Choroid plexus epithelial cell (primary cell): ENCODE results near the gene BCAS3.
"Not testable (repeated sequence)": the region's sequence is repeated elsewhere in the genome, so short reads cannot be mapped to it uniquely, and the experiment has no call there.

ENCODE experiments used
- DNase-seq: peaks from one replicate; pipeline ENCODE4 v3.0.0-alpha.2; 2010; ENCODE audit warnings: low read depth
- H3K4me3 ChIP-seq: 2 replicates; pipeline ENCODE4 v1.5.1; 2011; ENCODE audit warnings: low read depth, mild to moderate bottlenecking, control low read depth, low read length, moderate library complexity
- TF ChIP-seq, protein P1 (sequence below): conservative IDR thresholded peaks from 2 replicates; pipeline ENCODE4 v1.5.1; 2011; ENCODE audit warnings: low read depth, mild to moderate bottlenecking, control low read depth, inconsistent platforms, low read length, moderate library complexity

Gene BCAS3

DNA sequence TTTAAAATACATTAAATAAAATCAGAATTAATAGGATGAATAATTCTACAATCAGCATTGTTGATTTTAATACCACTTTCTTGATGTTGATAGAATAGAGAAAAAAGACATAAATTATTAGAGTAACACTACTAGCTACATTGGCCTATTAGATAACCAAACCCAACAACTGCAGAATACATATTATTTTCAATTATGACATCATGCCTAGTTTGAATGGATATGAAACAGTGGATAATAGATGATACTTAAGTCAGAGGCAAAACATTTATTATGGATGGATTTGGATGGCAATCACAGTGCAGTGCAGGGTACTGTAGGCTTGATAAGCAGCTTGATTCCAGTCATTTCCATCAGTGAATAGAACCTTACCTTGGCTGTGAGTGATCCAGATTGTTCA, 293.1 kb downstream of the BCAS3 start:
- TF ChIP-seq, protein P1, sequence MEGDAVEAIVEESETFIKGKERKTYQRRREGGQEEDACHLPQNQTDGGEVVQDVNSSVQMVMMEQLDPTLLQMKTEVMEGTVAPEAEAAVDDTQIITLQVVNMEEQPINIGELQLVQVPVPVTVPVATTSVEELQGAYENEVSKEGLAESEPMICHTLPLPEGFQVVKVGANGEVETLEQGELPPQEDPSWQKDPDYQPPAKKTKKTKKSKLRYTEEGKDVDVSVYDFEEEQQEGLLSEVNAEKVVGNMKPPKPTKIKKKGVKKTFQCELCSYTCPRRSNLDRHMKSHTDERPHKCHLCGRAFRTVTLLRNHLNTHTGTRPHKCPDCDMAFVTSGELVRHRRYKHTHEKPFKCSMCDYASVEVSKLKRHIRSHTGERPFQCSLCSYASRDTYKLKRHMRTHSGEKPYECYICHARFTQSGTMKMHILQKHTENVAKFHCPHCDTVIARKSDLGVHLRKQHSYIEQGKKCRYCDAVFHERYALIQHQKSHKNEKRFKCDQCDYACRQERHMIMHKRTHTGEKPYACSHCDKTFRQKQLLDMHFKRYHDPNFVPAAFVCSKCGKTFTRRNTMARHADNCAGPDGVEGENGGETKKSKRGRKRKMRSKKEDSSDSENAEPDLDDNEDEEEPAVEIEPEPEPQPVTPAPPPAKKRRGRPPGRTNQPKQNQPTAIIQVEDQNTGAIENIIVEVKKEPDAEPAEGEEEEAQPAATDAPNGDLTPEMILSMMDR = no peak

DNA sequence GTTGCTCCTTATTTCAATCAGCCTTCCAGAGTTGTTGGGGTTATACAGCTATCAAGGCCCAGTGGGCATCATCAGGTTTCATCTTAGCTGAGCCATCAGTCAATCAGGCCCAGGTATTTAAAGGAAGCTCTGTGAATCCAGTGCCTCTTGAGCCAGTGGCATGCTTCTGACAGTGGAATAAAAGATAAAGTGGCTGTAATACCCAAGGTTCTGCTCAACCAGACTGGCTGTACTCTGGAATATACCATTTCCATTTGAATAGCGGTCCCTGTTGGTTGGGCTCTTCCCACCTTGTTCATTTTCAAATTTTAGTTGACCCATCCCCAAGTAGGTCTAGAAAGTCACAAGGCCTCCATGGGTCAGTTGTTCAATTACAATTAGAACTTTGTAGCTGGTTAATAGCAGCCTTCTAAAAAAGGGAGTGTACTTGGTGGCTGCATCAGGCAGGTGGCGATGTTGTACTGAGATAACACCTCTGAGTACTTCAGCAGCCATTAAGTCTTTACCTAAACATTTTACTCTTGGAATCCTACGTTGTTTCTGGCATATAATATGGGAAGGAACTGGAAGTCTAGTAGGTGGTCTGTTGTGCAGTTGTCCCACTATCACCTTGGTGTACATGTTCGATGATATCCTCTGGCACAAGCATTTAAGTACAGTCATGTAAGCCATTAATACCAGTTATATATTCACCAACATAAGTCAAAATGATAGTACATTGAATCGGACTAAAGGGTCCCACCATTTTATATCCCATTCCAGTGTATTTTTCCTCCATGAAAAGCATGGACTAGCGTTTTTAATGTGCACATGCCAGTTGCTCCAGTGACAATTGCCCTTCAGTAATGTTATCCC, 294.1 kb downstream of the BCAS3 start:
- no peak overlapping the region for H3K4me3 ChIP-seq
- DNase-seq = peak; percentile 83
- TF ChIP-seq, protein P1 = peak; percentile 85

More for the DNA sequence above, 293.1 kb downstream of the BCAS3 start:
- no peak overlapping the region for H3K4me3 ChIP-seq
- no peak for DNase-seq

GRCh38 chr17:60976861-60977260, 299.2 kb downstream of the BCAS3 start:
- DNase-seq, H3K4me3 ChIP-seq: not testable (repeated sequence)

GRCh38 chr17:60989379-60989778, 311.7 kb downstream of the BCAS3 start:
- TF ChIP-seq, protein P1 = no peak
- H3K4me3 ChIP-seq = no peak overlapping the region
- DNase-seq = no peak

GRCh38 chr17:60989846-60990245, 312.2 kb downstream of the BCAS3 start:
- no peak overlapping the region for H3K4me3 ChIP-seq
- TF ChIP-seq, protein P1 = no peak

DNA sequence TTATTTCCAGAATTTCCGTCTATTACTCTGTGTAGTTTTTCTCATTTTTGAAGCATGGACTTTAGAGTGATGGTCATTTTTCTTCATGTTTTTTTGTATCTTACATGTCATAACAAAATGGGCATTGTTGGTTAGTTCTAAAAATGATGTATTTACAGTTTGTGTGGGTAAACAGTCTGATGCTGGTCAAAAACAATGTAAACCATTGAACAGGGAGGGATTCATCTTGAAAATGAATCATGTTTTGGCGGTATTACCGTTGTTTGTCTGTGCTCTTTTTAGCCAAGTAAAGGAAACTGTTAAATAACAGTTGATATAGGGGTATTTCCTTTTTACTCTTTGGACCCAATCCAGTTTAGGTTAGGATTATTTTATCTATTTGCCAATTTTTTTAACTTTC, 315.8 kb downstream of the BCAS3 start:
- no peak for DNase-seq
- no peak overlapping the region for H3K4me3 ChIP-seq
- TF ChIP-seq, protein P1 = no peak

More at GRCh38 chr17:60989846-60990245, 312.2 kb downstream of the BCAS3 start:
- no peak for DNase-seq

GRCh38 chr17:60995680-60996079, 318.0 kb downstream of the BCAS3 start:
- TF ChIP-seq, protein P1 = no peak
- no peak overlapping the region for H3K4me3 ChIP-seq
- DNase-seq = no peak
